HG03064 (cell line): ENCODE measurements around the gene PMAIP1.
A peak's percentile ranks its signal among the peaks of the same experiment; 100 is the strongest.

Experiments used
- ATAC-seq: cut with Tn5 transposase; IDR thresholded peaks from one replicate; pipeline ENCODE4 v1.9.1; 2021; ENCODE audit warnings: low read depth; ENCODE audit not compliant: unreplicated experiment

PMAIP1 gene

GRCh38 chr18:59909289-59910036 is 9.7 kb downstream of the PMAIP1 start:
- no peak for ATAC-seq

- no peak for ATAC-seq
Measured at GRCh38 chr18:59910967-59911366, 11.2 kb downstream of the PMAIP1 start.

- no peak for ATAC-seq
Measured at GRCh38 chr18:59911600-59911999, 11.8 kb downstream of the PMAIP1 start.

- no peak for ATAC-seq
Measured at GRCh38 chr18:59912007-59912550, 12.3 kb downstream of the PMAIP1 start.

- ATAC-seq: no peak
Measured at GRCh38 chr18:59915606-59916005, 15.8 kb downstream of the PMAIP1 start.

GRCh38 chr18:59916746-59917145 is 16.9 kb downstream of the PMAIP1 start:
- no peak for ATAC-seq

- no peak for ATAC-seq
Measured at GRCh38 chr18:59917422-59917821, 17.6 kb downstream of the PMAIP1 start.

GRCh38 chr18:59918320-59918755 is 18.5 kb downstream of the PMAIP1 start:
- no peak for ATAC-seq

- ATAC-seq: no peak
Measured at GRCh38 chr18:59918997-59919396, 19.2 kb downstream of the PMAIP1 start.

GRCh38 chr18:59921384-59921891 is 21.6 kb downstream of the PMAIP1 start:
- peak; percentile 24 for ATAC-seq

GRCh38 chr18:59923539-59924196 is 23.9 kb downstream of the PMAIP1 start:
- ATAC-seq: peak; percentile 49

- ATAC-seq: no peak
Measured at GRCh38 chr18:59926131-59926530, 26.3 kb downstream of the PMAIP1 start.

GRCh38 chr18:59927246-59927825 is 27.5 kb downstream of the PMAIP1 start:
- ATAC-seq: peak; percentile 68

GRCh38 chr18:59928201-59928600 is 28.4 kb downstream of the PMAIP1 start:
- ATAC-seq: no peak

GRCh38 chr18:59929621-59930295 is 30.0 kb downstream of the PMAIP1 start:
- ATAC-seq: no peak

- ATAC-seq: no peak
Measured at GRCh38 chr18:59932401-59932800, 32.6 kb downstream of the PMAIP1 start.

- no peak for ATAC-seq
Measured at GRCh38 chr18:59938676-59939075, 38.9 kb downstream of the PMAIP1 start.

GRCh38 chr18:59939127-59939526 is 39.3 kb downstream of the PMAIP1 start:
- no peak for ATAC-seq

- ATAC-seq: no peak
Measured at GRCh38 chr18:59940068-59940467, 40.3 kb downstream of the PMAIP1 start.

GRCh38 chr18:59941331-59941730 is 41.5 kb downstream of the PMAIP1 start:
- ATAC-seq: no peak

GRCh38 chr18:59942601-59943000 is 42.8 kb downstream of the PMAIP1 start:
- no peak for ATAC-seq
